Suprapubic skin (tissue), 4 donors: ENCODE results near the gene RGS16. TPM values are rescaled to one million over a fixed set of nuclear protein-coding genes. Genes with fewer than 3 reads are reported as not detected.
A peak's percentile ranks its signal among the peaks of the same experiment; 100 is the strongest.

Source experiments
- DNase-seq, 2 donors: peaks; one replicate each; pipeline ENCODE4 v3.0.0-alpha.2; 2019; ENCODE audit warnings: low spot score in 2 of 2
- H3K27ac ChIP-seq: fragments of 200-600 bp; sonication (generic); one replicate; pipeline ENCODE4 v1.5.1; 2019
- H3K27me3 ChIP-seq: fragments of 200-600 bp; sonication (generic); one replicate; pipeline ENCODE4 v1.5.1; 2019
- H3K36me3 ChIP-seq: fragments of 200-600 bp; sonication (generic); one replicate; pipeline ENCODE4 v1.5.1; 2019
- H3K4me1 ChIP-seq: fragments of 200-600 bp; sonication (generic); one replicate; pipeline ENCODE4 v1.5.1; 2019
- H3K4me3 ChIP-seq: fragments of 200-600 bp; sonication (generic); one replicate; pipeline ENCODE4 v1.5.1; 2019; ENCODE audit warnings: mild to moderate bottlenecking
- H3K9me3 ChIP-seq: fragments of 200-600 bp; sonication (generic); one replicate; pipeline ENCODE4 v1.5.1; 2019
- EP300 ChIP-seq: sonication (generic); formaldehyde crosslinking; IDR thresholded peaks from one replicate; pipeline ENCODE4 v1.6.1; 2017; ENCODE audit warnings: antibody characterized with exemption
- POLR2A ChIP-seq, 2 donors: fragments of 450-650 bp; IDR thresholded peaks; one replicate each; pipeline ENCODE4 v1.6.1; 2017; ENCODE audit warnings: antibody characterized with exemption in 2 of 2, mild to moderate bottlenecking in 2 of 2, moderate library complexity in 2 of 2
- POLR2AphosphoS5 ChIP-seq, 3 donors: sonication (generic); formaldehyde crosslinking; IDR thresholded peaks; one replicate each; pipeline ENCODE4 v1.6.1; 2017; ENCODE audit warnings: antibody characterized with exemption in 3 of 3
- WGBS: methylation state at CpG from one replicate; pipeline ENCODE4 v1.1.5; 2018; 5-methylcytosine and 5-hydroxymethylcytosine counted together
- total RNA-seq, 4 donors: library from RNA; depleted of rRNA; stranded (reverse); fragments of >200 nt; gene quantifications; one replicate each; pipeline ENCODE4 v1.1.0, GENCODE V29; 2016
- TF ChIP-seq, protein P1 (sequence below), 2 donors: fragments of 200-600 bp in 1 of 2; fragments of 450-650 bp in 1 of 2; sonication (generic) in 1 of 2; IDR thresholded peaks; one replicate each; pipeline ENCODE4 v1.5.1; 2016 to 2019; ENCODE audit warnings: antibody characterized with exemption in 2 of 2, mild to moderate bottlenecking in 1 of 2, moderate library complexity in 1 of 2

The RGS16 gene
- total RNA-seq, 4 donors from 2014 or later, result 0.40 to 3.6 (median 1.8) TPM

DNA sequence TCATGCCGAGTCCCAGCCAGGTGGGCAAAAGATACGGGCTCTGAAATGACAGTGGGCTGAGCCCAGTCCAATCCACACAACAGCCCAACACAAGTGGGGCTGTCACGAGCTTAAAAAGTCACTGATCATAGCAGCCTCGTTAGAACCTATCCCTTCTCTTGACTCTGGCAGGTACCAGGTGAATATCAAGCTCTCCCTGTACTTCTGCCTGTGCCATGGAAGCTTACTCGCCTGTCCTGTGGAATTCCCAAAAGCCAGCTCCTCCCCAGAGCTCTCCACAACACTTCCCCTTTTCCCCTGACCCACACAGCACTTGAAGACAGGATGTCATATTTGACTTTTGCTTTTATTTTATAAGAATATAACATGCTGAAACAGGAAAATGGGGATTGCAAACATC is 5.9 kb downstream of the RGS16 start:
- H3K9me3 ChIP-seq, result no peaks in the 10 kb centered on the region
- H3K36me3 ChIP-seq, result peaks cover 8% of the 10 kb centered on the region
- WGBS, result 73% methylated on average over 5 of the region's 5 CpGs
- no peak overlapping the region for H3K4me3 ChIP-seq
- H3K27ac ChIP-seq, result no peak overlapping the region
- peaks cover 26% of the 10 kb centered on the region for H3K4me1 ChIP-seq
- DNase-seq, result no peak
- TF ChIP-seq, protein P1, sequence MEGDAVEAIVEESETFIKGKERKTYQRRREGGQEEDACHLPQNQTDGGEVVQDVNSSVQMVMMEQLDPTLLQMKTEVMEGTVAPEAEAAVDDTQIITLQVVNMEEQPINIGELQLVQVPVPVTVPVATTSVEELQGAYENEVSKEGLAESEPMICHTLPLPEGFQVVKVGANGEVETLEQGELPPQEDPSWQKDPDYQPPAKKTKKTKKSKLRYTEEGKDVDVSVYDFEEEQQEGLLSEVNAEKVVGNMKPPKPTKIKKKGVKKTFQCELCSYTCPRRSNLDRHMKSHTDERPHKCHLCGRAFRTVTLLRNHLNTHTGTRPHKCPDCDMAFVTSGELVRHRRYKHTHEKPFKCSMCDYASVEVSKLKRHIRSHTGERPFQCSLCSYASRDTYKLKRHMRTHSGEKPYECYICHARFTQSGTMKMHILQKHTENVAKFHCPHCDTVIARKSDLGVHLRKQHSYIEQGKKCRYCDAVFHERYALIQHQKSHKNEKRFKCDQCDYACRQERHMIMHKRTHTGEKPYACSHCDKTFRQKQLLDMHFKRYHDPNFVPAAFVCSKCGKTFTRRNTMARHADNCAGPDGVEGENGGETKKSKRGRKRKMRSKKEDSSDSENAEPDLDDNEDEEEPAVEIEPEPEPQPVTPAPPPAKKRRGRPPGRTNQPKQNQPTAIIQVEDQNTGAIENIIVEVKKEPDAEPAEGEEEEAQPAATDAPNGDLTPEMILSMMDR (IDR thresholded peaks at IDR 0.05), result no peak
- TF ChIP-seq EP300, result no peak
- TF ChIP-seq POLR2A (IDR thresholded peaks at IDR 0.05), result no peak
- TF ChIP-seq POLR2AphosphoS5 (IDR thresholded peaks at IDR 0.05), result no peak
- no peaks in the 10 kb centered on the region for H3K27me3 ChIP-seq

DNA sequence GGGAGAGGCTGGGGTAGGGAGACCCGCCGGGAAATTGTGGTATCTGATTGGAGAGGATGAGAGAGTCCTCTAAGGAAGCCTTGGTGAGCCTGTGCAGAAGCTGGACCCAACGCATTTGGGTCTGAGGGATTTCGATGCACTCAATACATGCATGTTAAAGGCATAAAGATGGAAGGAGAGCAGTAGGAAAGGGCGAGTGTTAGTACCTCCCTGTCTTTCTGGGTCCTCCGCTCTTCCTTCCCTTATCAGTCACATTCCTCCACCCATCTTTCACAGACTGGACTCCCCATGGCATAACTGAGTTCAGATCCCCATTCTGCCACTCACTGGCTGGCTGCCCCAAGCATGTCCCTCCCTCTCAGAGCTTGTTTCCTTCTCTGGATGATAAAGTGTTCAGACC is 7.3 kb downstream of the RGS16 start:
- no peak for TF ChIP-seq POLR2AphosphoS5 (IDR thresholded peaks at IDR 0.05)
- TF ChIP-seq POLR2A (IDR thresholded peaks at IDR 0.05), result no peak
- TF ChIP-seq, protein P1 (IDR thresholded peaks at IDR 0.05), result no peak
- TF ChIP-seq EP300, result no peak
- Histone ChIP-seq H3K4me3 (no peak overlapping the region), H3K27ac (no peak overlapping the region), H3K36me3 (peaks cover 8% of the 10 kb centered on the region), H3K9me3 (no peaks in the 10 kb centered on the region), H3K4me1 (peaks cover 15% of the 10 kb centered on the region), H3K27me3 (no peaks in the 10 kb centered on the region)
- DNase-seq, result no peak
- WGBS, result 92% methylated on average over 6 of the region's 6 CpGs

DNA sequence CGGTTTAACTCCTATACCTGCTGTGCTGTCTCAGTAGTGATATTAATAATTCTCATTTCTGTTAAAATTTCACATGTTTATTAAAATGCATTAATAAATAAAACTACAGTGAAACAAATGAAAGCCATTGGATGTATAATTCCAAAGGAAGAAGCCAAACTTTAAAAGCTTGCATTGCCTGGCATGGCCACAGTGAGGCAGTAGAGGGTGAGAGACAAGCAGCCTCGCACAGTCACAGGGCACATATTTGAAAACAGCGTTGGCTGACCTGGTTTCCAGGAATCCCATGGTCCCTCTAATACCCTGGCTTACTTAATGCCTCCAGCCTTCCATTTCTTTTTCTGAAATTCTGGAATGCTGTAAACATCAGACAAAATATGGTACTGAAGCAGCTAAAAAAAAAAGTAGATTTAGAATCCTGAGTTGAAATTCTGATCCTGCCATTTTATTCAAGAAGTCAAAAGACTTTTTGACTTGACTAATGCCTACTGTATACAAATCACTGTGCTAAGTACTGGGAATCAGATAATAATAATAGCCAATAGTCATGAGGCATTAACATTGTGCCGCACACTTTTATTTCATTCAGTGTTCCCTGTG is 8.4 kb downstream of the RGS16 start:
- 43% methylated on average over 4 of the region's 4 CpGs for WGBS
- no peak overlapping the region for H3K4me3 ChIP-seq
- DNase-seq, result peak in 1 of 2 donors; percentile 84

GRCh38 chr1:182589931-182590330 is 14.3 kb downstream of the RGS16 start:
- TF ChIP-seq, protein P1 (IDR thresholded peaks at IDR 0.05), result no peak
- TF ChIP-seq EP300, result no peak
- no peak for TF ChIP-seq POLR2A (IDR thresholded peaks at IDR 0.05)
- no peak for TF ChIP-seq POLR2AphosphoS5 (IDR thresholded peaks at IDR 0.05)
- DNase-seq, result no peak
- no peak overlapping the region for H3K27ac ChIP-seq
- H3K4me1 ChIP-seq, result peaks cover 15% of the 10 kb centered on the region
- H3K9me3 ChIP-seq, result no peaks in the 10 kb centered on the region
- no peak overlapping the region for H3K4me3 ChIP-seq
- 96% methylated on average over 5 of the region's 5 CpGs for WGBS
- no peaks in the 10 kb centered on the region for H3K27me3 ChIP-seq
- no peaks in the 10 kb centered on the region for H3K36me3 ChIP-seq

More for the DNA sequence above, 8.4 kb downstream of the RGS16 start:
- Histone ChIP-seq H3K9me3 (no peaks in the 10 kb centered on the region), H3K36me3 (peaks cover 8% of the 10 kb centered on the region), H3K4me1 (peaks cover 5% of the 10 kb centered on the region), H3K27me3 (no peaks in the 10 kb centered on the region), H3K27ac (no peak overlapping the region)
- TF ChIP-seq, protein P1 (IDR thresholded peaks at IDR 0.05), result peak; percentile 62 to 83
- TF ChIP-seq POLR2A (IDR thresholded peaks at IDR 0.05), result no peak
- no peak for TF ChIP-seq EP300
- TF ChIP-seq POLR2AphosphoS5 (IDR thresholded peaks at IDR 0.05), result no peak

- no peak for DNase-seq
- Histone ChIP-seq H3K9me3 (no peaks in the 10 kb centered on the region), H3K36me3 (no peaks in the 10 kb centered on the region), H3K4me1 (peaks cover 15% of the 10 kb centered on the region), H3K4me3 (peak overlapping the region; percentile 64), H3K27me3 (no peaks in the 10 kb centered on the region), H3K27ac (no peak overlapping the region)
- TF ChIP-seq, protein P1 (IDR thresholded peaks at IDR 0.05), result no peak
- TF ChIP-seq EP300, result no peak
- no peak for TF ChIP-seq POLR2A (IDR thresholded peaks at IDR 0.05)
- TF ChIP-seq POLR2AphosphoS5 (IDR thresholded peaks at IDR 0.05), result no peak
- 80% methylated on average over 3 of the region's 3 CpGs for WGBS
Observed at GRCh38 chr1:182589520-182589919, 14.7 kb downstream of the RGS16 start.
